NCI-H2107 (cell line): ENCODE results near the gene VPS72.

ENCODE experiments used
- DNase-seq: peaks from one replicate; lab custom pipeline; 2025; lab: John Stamatoyannopoulos, UW

VPS72 gene

DNA sequence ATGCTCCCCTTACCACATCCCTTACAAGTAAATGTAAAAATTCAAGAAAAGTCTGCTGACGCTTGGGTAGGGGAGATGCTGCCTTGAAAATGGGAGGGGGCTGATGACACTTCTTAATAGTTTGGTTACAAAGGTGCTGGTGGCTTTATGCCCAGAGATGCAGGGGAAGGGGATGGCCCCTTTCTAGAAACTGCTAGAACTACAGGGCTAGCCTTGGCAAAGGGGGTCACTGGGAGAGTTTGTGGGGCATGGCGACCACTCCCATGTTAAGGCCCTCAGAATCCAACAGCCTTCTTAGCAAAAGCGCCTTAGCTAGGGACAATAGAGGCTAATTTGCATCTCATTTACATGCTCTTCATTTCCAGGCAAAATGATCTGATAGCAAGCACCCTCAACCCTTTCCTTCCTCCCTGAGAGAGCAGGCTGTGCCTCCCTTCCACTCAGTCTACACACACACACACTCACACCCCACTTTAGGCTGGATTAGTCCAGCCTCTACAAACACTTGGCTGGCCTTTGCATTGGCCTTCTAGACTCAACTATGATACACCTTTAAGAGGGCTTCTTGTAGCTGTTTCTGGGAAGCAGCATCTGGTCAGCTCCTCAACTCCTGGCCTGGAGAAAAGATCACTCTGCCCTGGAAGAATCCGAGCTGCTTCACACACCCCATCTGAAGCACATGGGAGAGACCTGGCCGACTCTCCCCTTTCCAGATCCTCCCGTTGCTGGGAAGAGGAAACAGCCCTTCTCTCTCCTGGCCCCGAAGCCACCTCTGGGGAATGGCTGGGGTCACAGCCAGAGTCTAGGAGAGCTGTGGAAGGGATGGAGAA, 45.3 kb downstream of the VPS72 start:
- DNase-seq, result no peak

DNA sequence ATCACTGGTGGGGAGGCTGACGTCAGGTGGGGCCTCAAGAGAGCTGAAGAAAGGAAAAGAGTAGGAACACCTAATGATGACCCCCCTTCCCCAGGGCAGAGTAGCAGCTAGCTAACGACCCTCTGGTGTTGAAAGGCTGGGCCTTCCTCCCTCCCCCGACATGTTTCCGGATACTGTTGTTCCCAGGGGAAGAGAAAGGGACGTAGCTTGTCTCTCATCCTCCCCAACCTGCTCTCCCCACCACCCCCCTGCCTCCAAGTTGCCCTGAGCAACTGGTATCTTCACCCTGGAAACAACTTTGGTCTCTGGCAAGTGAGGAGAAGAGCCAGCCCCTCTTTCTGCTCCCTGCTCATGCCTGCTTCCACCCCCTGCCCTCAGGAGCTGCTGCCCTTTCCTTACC, 46.0 kb downstream of the VPS72 start:
- DNase-seq, result no peak

DNA sequence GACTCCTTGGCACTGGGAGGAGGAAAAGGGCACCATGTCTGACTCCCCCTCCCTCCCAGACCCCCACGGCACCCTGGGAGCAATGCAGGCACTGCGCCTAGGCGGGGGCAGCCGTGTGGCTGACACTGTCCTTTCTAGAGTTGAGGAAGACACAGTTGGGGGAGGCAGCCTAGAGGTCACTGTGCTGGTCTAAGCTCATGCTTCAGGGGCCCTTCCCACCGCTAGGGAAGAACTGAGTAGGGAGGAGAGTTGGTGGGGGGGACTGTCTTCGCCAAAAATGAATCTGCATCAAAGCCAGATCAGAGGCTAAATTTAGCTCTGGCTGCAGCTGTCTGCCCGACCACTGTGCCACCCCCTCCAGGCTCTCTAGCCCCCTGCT, 47.0 kb downstream of the VPS72 start:
- DNase-seq, result no peak

- DNase-seq, result no peak
Observed at GRCh38 chr1:151142411-151143056, 47.5 kb downstream of the VPS72 start.

DNA sequence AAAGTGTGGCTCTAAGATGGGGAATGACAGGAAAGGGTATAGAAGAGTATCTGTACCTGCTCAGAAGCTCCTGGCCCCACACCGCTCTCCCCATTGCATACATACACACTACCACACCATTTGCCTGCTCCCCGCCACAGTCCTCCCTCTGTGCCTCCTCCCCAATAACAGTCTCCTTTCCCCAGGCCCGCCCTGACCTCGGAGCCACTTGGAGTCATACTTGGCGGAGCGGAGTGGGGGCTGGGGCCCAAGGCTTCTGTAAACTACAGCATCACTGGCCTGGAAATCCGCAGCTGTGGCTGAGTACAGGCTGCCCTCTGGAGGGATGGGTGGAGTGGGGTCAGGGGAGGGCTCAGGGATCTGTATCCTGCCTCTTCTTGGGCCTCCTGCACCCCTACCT, 52.2 kb downstream of the VPS72 start:
- DNase-seq, result no peak

- no peak for DNase-seq
Observed at GRCh38 chr1:151135433-151136385, 54.3 kb downstream of the VPS72 start.

- no peak for DNase-seq
Observed at GRCh38 chr1:151134991-151135390, 55.0 kb downstream of the VPS72 start.

DNA sequence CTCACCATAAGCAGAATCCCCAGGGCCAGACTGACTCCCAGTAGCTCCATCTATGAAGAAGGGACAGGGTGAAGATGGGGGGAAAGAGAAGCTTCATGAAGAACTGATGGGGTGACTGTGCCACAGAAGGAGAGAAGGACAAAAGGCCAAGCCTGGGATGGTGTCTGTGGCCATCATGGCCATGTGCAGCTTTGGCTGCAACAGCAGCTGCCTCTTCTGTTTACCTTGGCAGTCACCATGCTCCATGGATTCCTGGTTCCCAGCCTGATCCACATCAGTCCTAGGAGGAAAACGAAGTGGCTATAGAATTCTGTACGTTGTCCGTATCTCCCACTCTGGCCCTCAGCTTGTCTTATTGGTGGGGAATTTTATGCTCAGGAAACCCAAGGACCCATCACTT, 55.6 kb downstream of the VPS72 start:
- no peak for DNase-seq

- DNase-seq, result no peak
Observed at GRCh38 chr1:151133018-151133806, 56.8 kb downstream of the VPS72 start.

- no peak for DNase-seq
Observed at GRCh38 chr1:151132335-151133017, 57.5 kb downstream of the VPS72 start.

DNA sequence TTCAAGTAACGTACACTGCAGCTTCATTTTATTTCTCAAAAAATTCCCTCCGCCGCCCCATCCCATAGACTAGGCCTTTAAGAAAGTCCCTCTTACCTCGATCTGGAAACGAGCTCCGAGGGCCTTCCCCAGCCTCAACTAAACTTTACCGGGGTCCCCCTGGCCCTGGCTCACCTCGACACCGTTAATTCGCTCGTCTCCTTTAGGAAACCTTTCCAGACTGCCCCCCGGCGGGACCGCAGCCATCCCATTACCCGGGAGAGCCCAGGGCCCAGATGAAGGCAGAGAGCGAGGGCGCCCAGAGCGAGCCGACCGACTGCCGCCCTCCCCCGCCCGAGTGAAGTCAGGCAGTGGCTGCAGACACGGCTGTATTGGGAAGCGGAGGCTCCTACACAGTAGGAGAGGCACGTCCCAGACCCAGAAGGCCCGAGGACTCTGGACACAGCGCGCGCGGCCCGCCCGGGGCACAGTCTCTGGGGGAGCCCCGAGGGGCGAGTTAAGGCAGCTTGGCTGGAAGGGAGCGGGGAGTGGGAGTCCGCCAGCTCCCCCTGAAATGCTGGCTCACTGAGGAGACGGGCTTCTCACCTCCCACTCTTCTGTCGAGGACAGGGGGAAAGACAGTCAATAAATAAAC, 58.2 kb downstream of the VPS72 start:
- DNase-seq, result no peak

GRCh38 chr1:151130987-151131586, 58.9 kb downstream of the VPS72 start:
- no peak for DNase-seq

DNA sequence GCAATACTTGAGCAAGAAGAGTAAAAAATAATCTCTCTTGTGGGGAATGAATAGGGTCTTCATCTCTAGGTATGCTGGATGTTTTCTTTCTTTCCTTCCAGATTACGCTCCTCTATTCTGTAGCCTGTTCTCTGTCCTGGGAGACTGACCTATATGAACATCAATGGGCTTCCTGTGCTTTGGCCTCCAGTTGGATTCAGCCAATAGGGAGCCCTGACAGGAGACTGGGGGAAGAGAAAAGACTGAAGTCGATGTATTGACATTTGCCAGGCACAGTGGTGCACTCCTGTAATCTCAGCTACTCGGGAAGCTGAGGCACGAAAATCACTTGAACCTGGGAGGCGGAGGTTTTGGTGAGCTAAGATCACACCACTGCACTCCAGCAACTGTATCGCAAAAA, 61.2 kb downstream of the VPS72 start:
- DNase-seq, result no peak
